Activated T-cell treated with anti-CD3 and anti-CD28 coated beads for 1 hour (primary cell): ENCODE measurements around the gene RIMS1.
"Not testable (repeated sequence)": the region's sequence is repeated elsewhere in the genome, so short reads cannot be mapped to it uniquely, and the experiment has no call there.

Experiments used
- DNase-seq: peaks from one replicate; pipeline ENCODE4 v3.0.0-alpha.2; 2020; ENCODE audit warnings: low read depth

Gene RIMS1

DNA sequence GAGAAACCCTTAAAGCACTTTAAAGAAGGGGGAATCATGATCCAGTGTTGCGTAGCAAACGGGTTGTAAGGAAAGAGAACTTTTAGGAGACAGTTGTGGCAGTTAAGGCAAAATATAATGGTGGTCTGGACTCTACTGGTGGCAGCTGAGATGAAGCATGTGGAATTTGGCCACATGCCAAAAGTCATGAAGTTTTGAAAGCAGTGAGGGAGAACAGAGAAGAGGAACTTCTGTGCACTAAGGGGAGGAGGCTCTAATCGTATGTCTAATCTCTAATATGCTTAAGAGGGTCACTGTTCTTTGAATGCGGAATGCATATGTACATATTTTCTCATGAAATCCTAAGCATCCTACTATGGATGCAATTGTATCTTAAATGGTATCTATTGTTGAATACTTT lies 91.5 kb downstream of the RIMS1 start:
- DNase-seq: no peak

DNA sequence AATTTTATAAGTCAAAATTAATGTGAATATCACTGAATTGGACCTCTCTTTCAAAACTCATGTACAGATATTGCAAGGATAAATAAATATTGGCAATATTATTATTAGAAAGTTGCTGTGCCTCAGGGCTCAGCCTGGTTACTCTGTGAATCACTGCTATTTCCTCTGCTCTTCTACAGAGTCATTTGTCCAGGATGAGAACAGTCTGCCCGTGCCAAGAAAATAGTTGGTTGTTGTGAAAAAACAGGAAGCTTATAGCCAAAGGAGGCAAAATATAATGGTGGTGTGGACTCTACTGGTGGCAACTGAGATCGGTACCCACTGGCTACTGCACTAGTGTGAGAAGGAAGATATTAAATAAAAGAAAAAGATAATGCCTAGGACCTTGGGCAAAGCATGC lies 93.6 kb downstream of the RIMS1 start:
- no peak for DNase-seq

DNA sequence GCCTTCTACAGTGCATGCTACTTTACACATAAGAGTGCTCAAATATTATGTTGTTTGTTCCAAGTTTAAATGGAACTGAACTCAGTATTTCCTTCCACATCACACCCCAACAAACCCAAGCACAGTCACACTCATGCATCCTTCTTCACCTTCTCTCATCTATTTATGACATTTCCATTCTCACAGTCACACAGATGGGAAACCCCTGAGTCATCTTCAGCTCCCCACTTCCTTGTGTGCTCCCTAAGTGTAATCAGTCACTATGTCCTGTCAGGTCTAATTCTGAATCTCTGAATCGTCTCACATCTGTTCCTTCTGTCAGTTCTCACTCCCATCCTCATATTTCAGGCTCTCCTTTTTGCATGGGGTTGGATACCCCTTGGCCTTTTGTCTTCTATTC lies 96.0 kb downstream of the RIMS1 start:
- DNase-seq: no peak

- DNase-seq: no peak
Observed at GRCh38 chr6:71983131-71983530, 96.8 kb downstream of the RIMS1 start.

DNA sequence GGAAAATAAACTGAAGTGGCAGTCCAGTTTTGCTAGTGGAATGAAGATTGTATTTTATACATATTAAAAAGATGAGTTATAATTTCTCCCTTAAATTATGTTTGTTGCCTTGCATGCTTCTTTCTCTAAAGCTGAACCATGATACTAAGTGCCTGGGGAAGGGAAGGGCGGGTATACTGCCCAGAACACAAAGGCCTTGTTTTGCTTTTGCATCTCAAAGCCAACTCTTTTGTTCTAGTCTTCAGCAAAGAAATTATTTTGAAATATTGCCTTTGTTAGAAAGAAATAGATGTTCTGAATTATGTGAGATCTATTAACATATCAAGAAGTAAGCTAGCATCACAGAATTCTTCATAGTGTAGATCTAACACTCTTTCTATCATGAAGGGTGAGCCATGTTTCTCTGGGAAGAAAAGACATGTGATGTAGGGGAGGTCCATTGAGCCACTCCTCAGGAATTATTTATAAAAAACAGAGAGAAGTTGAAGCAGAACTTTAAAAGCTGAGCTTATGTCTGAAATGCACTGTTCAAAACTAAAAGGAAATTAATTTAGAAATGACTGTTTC lies 108.4 kb downstream of the RIMS1 start:
- no peak for DNase-seq

DNA sequence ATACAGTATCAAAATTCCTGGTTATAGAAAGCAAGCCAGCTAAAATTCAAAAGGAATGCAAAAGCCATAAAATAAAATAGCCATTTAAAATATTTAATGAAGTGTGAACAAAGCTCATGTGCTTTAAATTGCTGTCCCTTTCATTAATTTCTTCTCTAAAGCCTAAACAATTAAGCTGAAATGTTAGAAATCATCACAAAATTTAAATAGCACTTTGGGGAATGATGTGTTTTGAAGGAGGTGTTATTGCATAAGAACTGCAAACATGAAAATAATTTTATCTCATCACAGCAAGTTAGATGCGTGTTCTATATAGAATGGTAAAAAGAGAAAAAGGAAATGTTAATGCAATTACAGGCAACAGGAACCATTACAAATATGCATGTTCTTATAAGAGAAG lies 111.0 kb downstream of the RIMS1 start:
- DNase-seq: no peak

DNA sequence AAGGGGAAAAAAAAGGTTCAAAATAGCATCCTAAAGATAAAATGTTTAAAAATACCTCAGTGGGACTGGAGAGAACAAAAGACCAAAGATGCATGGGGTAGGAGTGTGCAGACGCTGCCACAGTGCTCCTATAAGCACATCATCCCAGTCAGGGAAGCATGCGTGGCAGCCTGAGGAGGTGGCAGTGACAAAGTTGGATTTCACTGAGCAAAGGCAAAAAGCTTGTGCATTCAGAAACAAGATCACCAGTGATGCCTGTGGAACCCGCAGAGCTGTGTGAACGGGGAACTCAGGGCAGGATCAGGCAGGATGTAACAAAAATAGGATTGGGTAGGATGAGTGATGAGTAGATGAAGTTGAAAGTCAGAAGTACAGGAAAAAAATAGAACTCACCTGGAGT lies 116.1 kb downstream of the RIMS1 start:
- no peak for DNase-seq

DNA sequence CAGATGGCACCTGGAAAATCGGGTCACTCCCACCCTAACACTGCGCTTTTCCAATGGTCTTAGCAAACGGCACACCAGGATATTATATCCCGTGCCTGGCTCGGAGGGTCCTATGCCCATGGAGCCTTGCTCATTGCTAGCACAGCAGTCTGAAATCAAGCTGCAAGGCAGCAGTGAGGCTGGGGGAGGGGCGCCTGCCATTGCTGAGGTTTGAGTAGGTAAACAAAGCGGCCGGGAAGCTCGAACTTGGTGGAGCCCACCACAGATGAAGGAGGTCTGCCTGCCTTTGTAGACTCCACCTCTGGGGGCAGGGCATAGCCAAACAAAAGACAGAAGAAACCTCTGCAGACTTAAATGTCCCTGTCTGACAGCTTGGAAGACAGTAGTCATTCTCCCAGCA lies 120.2 kb downstream of the RIMS1 start:
- DNase-seq: not testable (repeated sequence)

DNA sequence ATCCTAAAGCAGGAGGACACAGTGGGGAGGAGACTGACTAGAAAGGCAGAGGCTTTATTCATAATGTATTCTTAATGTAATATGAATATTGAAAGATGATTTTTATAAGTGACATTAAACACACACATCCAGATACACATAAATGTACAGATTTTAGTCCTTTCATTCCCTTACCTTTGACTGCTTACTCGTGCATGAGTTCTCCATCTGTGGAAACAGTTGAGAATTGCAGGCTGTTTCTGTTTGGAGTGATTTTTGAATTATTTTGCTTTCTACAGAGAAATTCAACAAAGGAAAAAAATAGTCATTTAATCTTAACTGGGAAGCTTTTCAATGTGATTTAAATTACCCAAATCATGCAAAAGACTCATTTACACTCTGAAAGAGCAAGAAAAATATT lies 136.5 kb downstream of the RIMS1 start:
- no peak for DNase-seq

DNA sequence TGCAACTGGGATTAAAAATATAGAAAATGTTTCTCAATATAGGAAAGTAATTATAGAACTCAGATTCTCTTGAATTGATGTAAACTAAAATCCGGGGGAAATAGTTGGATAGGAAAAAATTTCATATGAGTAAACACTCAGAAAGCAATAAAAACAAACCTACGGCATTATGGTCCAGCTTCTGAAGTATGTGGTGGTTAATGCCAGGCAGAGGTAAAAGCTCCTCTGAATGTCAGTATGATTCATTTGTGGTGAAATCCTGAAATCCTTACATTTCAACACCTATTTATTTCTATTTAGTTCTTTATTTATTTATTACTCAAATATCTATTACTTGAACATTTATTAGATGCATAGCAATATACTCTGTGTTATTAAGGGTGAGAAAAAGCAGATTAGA lies 145.1 kb downstream of the RIMS1 start:
- DNase-seq: no peak

DNA sequence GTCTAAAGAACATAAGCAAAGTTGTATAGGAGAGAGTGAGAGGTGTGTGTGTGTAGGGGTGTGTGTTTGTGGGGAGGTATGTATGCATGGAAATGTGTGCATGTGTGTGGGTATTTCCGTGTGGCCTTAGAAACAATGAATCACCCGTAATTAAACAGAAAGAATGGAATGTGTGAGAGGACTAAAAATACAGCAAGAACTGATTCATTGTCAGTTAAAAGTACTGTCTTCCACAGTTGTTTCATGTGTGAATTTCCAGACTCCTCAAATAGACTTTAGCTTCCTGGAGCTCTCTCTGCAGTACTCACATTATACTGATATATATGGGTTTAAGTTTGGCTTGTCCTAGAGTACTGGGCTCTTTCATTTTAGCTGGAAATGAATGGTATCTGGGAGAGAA lies 145.7 kb downstream of the RIMS1 start:
- no peak for DNase-seq

- DNase-seq: no peak
Observed at GRCh38 chr6:72035486-72035885, 149.1 kb downstream of the RIMS1 start.

GRCh38 chr6:72035966-72036365 lies 149.6 kb downstream of the RIMS1 start:
- no peak for DNase-seq

DNA sequence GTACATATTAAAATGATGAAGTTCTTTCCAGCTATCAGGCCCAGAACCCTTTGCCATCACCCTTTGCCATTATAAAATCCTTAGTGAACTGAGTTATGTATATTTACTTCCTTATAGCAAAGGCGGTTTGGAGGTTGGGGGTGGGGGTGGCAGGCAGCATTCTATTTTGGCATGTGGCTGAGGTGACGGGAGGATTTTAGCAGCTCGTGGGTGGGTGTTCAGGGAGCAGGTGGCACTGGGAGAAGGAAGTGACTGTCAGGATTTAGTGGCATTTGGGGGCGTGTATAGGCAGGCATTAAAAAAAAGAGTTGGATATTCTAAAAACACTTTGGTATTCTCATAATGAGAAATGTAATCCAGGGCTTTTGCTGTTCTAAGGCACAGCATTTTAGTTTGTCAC lies 150.7 kb downstream of the RIMS1 start:
- no peak for DNase-seq

DNA sequence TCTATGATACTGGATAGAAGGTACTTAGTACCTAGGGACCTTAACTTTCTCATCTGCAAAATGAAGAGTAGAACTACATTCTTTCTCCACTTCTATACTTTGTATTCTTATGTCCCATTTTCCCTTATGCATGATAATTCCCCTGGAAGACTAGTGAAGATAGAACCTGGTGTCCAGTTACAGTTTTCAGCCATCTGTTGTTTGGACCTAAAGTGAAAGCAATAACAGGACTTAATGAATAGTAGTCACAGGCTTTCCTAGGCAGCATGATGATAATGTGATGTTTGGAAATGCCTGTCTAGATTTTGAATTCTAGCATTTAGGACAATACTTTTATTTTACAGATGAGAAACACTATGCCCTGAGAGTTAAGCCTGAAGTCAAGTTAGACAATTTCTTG lies 153.8 kb downstream of the RIMS1 start:
- DNase-seq: no peak

GRCh38 chr6:72042088-72042487 lies 155.7 kb downstream of the RIMS1 start:
- no peak for DNase-seq

DNA sequence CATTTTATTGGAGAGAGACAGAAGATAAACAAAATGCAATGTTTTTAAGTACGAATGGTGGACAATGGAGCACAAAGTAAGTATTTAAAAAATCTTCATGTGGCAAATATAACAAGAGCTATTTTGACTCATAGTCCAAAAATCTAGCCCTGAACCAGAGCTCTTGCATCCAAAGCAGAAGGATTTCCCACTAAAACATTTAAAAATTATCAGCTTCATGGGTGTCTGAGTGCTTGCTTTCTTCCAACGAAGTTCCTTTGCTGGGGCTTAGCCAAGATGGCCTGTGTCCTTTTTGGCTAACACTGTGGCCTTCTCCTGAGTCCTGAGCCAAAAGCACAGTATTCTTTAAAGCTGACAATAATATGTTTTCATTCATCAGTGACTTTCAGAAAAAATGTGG lies 161.7 kb downstream of the RIMS1 start:
- no peak for DNase-seq

GRCh38 chr6:72049376-72049775 lies 163.0 kb downstream of the RIMS1 start:
- no peak for DNase-seq

DNA sequence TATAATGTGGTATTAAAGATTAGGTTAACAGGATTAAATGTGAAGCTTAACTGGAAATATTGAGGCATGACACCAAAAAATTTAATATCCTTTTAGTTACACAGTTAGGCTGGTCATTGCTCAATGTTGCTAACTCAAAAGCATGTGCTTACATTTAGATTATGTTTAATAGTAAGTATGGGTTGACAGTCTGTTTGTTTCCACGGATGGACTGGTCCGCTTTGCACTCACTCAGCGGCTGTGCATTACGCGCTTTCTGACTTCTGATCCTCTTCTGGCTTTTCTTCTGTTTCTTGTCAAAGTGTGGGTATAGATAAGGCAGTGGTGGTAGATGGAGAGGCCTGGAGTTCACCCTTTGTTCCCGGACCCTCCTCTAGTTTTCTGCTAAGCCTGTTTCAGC lies 174.9 kb downstream of the RIMS1 start:
- no peak for DNase-seq

DNA sequence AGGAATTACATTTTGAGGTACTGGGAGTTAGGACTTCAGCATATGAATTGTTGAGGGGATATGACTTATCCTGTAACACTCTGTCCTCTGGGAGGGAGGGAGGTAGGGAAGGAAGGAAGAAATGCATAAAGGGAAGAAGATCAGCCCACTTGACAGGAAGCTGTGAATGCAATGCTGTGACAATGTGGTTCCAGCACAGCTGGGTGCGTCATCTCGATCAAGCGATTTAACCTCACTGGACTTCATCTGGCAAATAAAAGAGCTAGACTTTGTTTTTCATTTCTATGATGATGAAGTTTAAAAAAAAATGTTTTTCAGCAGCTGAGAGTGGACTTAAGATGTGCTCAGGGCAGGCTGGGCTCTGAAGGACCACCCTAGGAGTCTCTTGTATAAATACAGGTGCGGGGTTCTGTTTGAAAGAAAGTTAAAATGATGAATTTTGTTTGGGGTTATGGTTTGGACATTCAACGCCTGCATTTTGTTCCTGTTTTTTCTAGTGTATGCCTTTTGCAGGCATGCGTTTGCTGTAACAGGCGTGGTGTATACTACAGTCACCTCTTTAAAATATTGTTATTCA lies 178.1 kb downstream of the RIMS1 start:
- DNase-seq: no peak

DNA sequence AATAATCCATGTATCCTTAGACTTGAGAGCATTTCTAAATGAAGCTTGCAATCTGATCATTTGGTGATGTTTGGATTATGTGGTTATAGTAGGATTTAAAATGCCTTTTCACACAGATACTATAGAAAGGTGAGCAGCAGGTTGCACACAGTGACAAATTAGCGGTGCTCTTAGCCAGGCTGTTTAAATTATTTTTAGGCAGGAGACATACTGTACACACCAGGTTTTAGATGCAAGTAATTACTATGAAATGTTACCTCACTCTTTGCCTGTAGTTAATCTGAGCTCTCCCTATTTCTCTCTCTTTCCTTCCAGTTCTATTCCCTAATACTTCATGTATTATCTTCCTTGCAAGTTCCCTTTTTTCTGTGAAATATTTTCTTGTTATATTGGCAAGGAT lies 191.7 kb downstream of the RIMS1 start:
- no peak for DNase-seq

- DNase-seq: no peak
Observed at GRCh38 chr6:72080260-72080941, 194.1 kb downstream of the RIMS1 start.

DNA sequence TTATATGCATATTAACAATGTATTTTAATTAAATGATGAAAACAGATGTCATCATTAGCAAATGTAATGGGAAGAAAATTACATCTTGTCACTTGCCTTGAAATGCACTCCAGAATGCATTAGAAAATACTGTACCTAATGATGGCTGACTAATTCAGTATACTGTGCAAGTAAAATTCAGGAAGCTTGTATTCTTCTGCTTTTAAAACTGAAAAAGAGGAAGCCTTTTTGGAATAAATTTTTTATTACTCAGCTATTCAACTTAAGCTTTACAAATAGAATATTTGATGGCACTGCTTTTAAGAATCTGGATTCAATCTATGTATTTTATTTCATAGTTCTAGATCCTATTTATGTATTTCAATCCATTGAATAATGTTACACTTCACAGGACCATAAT lies 195.5 kb downstream of the RIMS1 start:
- no peak for DNase-seq

DNA sequence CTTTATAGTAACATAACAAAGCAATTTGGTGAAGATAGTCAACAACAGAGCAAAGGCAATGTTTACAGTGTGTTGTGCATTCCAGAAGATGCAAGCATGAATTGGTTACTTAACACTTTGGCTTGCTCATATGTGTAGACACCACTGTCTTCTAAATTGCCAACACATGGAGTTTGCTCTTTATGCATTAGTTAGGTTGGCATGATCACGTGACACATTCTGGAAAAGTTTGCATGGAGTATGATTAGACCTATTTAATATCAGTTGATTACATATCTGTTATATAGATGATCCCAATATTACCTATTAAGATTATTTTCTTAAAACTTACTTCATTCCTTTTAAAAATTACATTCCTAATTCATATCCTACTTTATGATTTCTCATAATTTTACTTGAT lies 197.6 kb downstream of the RIMS1 start:
- DNase-seq: no peak
